HL-60 (cell line): ENCODE data around the gene MRPL32.

ENCODE experiments used
- POLR2AphosphoS5 ChIP-seq: IDR thresholded peaks from 2 replicates; pipeline ENCODE4 v1.6.1; 2012; ENCODE audit warnings: low read depth
- TF ChIP-seq, protein P1 (sequence below): IDR thresholded peaks from one replicate; pipeline ENCODE4 v1.5.1; 2011; ENCODE audit warnings: low read length, control low read depth, inconsistent platforms; ENCODE audit not compliant: insufficient read depth

DNA sequence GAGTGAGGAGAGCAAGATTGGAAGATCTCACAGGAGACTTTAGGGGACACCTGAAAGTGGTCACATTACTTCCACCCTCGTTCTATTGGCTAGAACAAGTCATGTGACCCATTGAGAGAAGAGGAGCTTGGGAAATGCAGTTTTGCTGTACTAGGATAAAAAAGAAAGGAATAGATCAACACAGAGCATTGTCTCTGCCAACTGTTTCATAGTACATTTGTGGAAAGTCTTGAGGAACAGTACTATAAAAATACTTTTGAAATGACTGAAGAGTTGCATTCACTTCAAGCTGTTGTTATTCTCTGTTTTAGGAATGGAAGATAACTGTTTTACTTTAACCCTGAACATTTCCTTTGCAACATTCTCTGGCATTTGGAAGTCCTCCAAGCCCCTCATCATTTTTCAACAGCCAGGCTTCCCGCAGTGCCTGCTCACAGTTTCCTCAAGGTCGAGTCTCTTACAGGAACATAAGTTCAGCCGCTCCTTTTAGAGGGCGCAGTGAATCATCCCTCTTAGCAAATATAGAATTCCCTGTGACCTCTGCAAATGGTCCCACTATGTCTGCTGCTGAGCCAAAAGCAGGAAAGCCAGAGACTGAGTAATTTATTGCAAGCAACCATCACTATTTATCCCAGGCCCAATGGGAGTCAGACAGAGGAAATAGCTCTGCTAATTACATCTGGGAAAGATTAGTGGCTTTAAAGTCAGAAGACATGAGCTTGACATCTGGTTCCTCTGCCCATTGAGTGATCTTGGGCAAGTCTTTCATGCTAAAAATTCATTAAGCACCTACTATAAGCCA is 40.7 kb downstream of the MRPL32 start:
- TF ChIP-seq, protein P1, sequence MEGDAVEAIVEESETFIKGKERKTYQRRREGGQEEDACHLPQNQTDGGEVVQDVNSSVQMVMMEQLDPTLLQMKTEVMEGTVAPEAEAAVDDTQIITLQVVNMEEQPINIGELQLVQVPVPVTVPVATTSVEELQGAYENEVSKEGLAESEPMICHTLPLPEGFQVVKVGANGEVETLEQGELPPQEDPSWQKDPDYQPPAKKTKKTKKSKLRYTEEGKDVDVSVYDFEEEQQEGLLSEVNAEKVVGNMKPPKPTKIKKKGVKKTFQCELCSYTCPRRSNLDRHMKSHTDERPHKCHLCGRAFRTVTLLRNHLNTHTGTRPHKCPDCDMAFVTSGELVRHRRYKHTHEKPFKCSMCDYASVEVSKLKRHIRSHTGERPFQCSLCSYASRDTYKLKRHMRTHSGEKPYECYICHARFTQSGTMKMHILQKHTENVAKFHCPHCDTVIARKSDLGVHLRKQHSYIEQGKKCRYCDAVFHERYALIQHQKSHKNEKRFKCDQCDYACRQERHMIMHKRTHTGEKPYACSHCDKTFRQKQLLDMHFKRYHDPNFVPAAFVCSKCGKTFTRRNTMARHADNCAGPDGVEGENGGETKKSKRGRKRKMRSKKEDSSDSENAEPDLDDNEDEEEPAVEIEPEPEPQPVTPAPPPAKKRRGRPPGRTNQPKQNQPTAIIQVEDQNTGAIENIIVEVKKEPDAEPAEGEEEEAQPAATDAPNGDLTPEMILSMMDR: no peak
- no peak for TF ChIP-seq POLR2AphosphoS5
